OCI-LY1 (cell line): ENCODE measurements around the gene NKX2-1.

ENCODE experiments used
- CTCF ChIP-seq: fragments of 200-600 bp; sonication (generic), shearing (Covaris generic); IDR thresholded peaks from 2 replicates; pipeline ENCODE4 v1.5.1; 2017; ENCODE audit warnings: mild to moderate bottlenecking, antibody characterized with exemption, low read length, moderate library complexity, mixed read lengths
- EZH2 ChIP-seq: fragments of 200-600 bp; sonication (generic), shearing (Covaris generic); IDR thresholded peaks from 2 replicates; pipeline ENCODE4 v1.8.0; 2017; ENCODE audit warnings: borderline replicate concordance, mixed run types, mild to moderate bottlenecking, antibody characterized with exemption, low read length, moderate library complexity, mixed read lengths

GRCh38 chr14:36508418-36509068 is 11.5 kb downstream of the NKX2-1 start:
- no peak for TF ChIP-seq CTCF
- no peak for TF ChIP-seq EZH2
